ENCODE results near the gene TCL1B.
"Not testable (repeated sequence)": the region's sequence is repeated elsewhere in the genome, so short reads cannot be mapped to it uniquely, and the experiment has no call there.

TCL1B gene

DNA sequence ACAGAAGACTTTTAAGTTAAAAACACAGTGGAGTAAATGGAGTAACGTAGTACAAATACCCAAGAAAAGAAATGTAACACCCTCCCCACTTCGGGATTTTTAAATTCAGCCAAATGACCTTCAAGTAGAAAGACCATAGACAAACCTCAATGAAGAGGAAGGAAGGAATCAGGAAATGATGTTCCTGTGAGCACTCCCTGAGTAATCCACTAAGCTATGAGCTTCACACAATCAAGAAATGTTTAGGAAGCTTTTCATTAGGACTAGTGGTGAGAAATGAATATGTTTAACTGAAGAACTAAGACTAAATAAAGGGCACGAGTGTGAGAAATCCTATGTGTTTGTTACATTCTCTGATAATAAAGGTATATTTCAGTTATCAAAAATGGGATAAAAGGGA, 17.6 kb downstream of the TCL1B start:
- DNase-seq, result no peak

DNA sequence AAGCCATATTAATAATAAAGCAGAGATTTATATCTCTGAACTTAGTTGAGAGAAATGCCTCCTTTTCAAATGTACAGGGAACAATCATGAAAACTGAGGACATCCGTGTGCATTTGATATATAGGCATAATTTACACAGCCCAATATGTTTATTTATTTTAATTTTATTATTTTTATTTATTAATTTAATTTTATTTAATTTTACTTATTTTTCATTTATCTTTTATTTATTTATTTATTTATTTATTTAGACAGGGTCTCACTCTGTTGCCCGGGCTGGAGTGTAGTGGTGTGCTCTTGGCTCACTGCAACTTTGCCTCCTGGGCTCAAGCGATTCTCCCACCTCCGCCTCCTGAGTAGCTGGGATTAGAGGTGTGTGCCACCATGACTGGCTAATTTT, 19.3 kb downstream of the TCL1B start:
- DNase-seq, result no peak

DNA sequence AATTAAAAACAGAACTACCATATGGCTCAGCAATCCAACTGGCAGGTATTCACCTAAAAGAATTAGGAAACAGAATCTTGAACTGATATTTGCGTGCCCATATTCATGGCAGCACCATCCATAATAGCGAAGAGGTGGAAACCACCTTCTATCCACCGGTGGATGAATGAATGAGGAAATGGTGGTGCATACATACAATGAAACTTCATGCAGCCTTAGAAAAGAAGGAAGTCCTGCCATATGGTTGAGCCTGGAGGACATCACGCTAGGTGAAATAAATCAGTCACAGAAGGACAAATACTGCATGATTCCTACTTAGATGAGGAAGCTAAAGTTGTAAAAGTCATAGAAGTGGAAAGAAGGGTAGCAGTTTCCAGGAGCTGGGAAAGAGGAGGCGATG, 21.1 kb downstream of the TCL1B start:
- DNase-seq, result no peak

DNA sequence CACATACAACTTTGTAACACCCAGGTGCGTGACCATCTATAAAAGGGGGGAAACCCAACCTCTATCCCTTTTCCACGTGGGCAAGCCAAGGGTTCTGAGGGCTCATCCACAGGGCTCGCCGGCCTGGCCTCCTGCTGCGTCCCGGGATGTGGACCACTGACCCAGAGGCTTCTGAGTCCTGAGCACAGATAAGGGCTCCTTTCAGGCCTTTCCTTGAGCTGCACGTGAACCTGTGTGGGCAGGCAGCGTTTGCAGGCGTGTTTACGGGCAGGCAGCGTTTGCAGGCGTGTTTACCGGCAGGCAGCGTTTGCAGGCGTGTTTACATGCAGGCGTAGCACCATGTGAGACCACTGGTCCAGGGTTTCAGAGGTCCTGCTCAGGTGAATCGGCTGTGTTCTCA, 23.9 kb downstream of the TCL1B start:
- DNase-seq, result no peak

DNA sequence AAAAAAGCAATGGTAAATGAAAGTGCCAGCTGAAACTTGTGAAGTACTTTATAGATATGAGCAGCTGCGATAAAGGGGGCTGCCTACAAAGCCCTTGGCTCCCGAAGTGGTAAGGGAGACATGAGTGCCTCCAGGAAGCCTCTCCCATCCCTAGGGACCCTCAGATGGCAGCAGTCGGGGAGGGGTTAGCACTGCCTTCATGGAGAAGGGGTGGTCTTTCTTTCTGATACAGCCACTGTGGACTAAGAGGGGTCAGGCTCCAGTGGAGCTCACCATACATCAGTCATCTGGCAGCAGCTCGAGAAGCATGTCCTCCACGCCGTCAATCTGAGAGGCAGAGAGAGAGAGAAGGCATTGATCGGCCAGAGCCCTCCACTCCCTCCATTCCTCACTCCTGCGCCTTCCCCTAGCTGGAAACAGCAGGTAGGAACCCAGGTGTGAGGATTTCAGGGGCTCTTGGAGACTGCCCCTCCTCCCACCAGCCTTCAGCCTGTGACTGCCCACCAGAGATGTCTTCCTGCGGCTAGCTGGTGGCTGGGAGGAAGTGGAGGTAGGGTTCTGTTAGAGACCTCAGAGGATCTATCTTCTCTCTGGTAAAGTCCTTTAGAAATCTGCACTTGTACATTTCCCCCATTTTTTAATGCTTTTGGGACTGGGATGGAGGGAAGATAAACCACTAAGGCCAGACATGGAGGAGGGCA, 25.4 kb downstream of the TCL1B start:
- DNase-seq, result no peak

DNA sequence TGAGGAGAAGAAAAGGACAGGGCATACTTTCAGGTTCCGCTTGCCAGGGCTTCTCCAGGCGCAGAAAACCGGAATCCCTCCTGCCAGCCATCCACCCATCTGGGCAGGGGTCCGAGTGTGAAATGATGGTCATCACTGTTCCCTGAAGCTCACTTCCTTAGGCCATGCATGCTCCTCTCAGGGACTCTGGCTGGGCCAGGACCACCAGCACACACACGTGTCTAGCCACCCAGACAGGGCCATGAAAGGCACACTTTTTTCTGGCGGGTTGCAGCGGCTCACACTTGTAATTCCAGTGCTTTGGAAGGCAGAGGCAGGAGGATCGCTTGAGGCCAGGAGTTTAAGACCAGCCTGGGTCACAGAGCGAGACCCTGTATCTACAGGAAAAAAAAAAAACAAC, 26.2 kb downstream of the TCL1B start:
- DNase-seq, result no peak

DNA sequence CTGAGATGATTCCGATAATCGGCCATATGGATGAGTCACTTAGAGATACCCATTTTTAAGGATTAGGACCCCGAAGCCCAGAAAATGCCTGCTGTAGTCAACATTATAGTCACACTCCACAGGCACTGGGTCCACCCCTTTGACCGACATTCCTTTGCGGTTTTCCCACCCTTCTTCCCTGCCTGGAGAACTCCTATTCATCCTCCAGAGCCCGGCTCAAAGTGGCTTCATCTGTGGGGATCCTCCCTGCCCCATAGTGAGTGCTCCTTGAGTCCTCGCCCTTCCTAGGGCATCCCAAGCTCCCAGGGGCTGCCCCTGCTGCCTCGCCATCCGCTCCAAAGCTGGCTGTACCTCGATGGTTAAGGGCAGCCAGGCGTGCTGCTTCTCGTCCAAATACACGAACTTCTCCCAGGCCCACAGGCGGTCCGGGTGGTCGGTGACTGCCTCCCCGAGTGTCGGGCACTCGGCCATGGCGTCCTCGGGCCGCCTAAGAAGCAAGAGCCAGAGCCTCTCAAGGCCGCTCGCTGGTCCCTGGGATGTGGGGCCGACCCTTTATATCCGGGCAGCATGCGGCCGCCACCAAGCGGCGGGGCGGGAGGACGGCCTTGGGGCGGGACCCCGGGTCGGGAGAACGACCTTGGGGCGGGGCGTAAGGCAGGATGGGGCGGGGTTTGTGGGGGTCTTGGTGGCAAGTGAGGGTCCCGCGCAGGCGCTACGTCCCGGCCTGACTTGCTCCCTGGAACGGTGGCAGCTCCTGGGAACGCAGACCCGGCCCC, 27.6 kb downstream of the TCL1B start, which contains the start of gene TCL1A:
TCL1A (minus strand) TSS at position 530 of the 776 bp plus-strand sequence; CDS start at position 471, 59 bp downstream.
- no peak for DNase-seq

DNA sequence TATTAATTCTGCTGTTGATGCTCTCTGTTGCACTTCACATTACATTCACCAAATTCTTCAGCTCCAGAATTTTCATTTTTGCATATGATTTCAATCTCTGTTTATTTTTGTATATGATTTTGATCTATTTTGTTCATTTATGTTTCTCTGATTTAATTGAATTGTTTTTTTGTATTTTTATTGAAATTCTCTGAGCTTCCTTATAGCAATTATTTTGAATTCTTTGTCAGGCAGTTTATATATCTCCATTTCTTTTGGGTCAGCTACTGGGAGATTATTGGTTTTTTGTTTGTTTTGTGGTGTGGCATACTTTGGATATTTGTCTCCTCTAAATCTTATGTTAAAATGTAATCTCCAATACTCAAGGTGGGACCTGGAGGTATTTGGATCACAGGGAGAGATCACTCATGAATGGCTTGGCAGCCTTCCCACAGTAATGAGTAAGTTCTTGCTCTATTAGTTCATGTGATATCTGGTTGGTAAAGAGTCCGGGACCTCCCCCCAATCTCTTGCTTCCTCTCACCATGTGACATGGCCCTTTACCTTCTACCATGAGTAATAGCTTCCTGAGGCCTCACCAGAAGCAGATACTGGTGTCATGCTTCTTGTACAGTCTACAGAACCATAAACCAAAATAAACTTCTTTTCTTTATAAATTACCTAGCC, 36.4 kb downstream of the TCL1B start:
- DNase-seq, result no peak

DNA sequence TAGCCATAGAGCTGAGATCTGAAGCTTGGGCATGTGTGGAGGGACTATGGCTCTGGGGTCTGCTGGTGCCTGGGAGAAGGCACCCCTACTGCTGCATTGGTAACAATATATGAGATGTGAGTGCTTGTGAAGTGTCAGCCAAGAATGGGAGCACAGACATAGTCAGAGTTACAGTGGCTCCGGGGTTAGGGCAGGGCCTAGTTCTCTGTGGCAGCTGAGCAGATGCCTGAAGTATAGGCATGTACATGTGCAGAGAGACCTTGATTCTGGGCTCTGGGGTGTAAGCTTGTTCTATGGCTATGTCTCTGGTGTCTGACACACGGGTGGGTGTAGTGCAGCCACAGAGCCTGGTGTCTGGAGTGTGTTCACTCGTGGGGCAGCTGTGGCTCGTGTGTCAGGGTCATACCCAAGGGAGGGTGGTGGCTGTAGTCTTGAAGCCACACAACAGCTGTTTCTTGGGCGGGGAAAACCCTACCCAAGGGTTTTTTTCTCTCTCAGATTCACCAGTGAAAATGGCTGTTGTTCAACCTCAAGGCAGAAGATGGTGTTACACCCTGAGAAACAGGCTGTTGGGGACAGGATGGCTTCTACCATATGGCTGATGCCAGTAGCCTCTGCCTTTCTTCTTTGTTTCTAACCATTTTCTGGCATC, 39.6 kb downstream of the TCL1B start:
- DNase-seq, result no peak

DNA sequence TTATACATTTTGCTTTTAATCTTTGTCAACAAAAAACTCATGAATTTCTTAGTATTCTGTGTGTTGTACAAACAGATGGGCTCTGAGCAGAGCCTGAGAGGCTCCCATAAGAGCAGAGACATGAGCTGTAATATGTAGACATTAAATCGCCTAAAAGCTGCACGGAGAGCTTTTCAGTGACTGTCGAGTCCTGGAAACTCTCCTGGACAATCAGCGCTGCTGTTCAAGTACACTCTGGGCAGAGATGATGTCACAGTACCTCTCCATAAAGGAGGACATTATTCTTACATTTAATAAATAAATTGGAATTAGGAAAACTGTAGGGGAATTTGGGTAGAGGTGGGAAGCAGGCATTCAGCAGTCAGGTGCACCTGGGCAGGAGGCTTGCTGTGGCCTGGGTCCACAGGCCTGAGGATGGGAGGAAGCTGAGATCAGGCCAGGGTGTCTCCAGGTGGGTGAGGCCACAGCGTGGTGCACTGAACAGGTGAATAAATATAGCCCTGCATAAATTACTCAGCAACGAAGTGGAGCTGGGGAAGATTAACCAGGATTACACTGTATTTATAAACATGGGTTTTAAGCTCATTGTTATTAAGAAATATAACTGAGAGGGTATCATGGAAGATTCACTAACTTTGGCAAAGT, 41.0 kb downstream of the TCL1B start:
- no peak for DNase-seq

DNA sequence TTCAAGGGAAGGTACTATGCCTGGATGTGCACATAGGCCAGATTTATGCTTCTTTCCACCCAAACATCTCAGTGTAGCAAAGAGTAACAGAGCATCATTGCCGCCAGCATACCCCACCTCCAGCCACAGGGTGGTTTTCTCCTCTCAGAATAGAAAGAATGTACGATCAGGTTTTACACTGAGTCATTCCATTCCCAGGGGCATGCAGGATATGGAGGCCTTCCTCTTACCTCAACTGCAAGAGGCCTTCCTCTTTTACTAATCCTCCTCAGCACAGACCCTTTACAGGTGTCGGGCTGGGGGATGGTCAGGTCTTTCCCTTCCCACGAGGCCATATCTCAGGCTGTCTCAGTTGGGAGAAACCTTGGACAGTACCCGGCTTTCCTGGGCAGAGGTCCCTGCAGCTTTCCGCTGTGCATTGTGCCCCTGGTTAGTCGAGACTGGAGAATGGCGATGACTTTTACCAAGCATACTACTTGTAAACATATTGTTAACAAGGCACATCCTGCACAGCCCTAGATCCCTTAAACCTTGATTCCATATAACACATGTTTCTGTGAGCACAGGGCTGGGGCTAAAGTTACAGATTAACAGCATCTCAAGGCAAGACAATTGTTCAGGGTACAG, 43.3 kb downstream of the TCL1B start:
- not testable (repeated sequence) for DNase-seq

DNA sequence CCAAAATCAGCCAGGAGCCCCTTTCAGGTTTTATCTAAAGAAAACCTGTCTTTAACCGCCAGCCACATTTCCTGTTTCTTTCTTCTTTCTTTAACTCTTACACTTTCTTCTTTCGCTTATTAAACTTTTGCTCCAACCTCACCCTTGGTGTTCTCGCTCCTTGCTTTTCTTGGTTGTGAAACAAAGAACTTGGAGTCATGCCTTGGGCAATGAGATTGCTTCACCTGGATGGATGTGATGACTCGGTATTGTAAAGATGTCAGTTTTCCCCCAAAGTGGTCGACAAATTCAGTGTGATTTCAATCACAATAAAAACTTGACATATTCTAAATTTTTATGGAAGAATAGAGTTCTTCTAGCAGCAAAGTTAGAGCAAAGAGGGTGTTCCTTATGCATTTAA, 43.9 kb downstream of the TCL1B start:
- no peak for DNase-seq

DNA sequence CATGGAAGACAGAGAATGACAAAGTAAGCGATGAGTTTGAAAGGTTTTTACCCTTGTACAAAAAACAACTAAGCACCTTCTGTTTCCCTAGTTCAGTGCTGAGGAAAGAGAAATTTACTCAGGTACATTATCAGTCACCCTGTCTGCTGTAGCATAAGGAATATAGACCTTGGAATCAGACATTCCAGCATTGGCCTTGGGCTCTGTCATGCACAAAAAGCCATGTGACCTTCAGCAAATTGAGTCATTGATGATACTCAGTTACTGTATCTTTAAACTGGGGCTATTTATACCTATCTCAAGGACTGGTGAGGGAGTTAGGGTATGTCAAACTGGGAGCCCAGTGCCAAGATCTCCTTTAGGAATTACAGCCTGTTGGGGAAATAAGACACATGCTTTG, 47.0 kb downstream of the TCL1B start:
- no peak for DNase-seq

DNA sequence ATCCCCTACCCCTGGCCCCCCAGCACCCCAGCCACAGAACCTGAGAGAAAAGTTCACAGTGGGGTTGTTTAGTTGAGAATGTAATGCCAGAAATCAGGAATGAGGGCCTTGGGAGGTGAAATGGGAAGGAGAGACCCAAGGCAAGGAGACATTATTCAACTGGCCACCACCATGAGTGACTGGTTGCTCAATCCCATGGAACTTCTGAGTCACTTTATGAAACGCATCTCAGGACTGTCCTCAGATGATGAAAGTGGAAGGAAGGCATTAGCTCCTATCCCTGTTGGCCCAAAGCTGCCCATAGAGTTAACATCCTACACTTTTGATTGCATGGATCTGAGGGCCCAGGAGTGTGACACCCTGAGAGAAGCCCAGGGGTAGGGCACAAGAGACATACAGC, 53.1 kb downstream of the TCL1B start:
- DNase-seq, result no peak

DNA sequence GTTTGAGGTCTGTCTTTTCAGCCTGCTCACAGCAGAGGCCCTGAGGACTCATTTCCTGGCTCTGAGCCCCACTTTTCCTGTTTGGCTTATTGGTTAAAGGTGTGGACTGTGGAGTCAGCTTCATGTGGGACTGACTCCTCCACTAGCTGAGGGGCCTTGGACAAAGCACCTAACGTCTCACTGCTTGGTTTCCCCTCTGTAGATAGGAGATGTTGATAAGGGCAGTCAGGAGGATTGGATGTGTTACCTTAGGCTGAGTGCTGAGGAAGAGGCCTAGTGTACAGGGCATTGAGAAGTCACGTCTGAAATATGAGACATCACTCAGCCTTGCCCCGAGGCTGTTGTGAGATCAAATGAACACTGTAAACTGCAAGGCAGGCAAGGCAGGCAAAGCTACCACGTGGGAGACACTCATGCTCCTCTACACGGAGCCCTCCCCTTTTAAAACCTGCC, 54.8 kb downstream of the TCL1B start:
- DNase-seq, result no peak

DNA sequence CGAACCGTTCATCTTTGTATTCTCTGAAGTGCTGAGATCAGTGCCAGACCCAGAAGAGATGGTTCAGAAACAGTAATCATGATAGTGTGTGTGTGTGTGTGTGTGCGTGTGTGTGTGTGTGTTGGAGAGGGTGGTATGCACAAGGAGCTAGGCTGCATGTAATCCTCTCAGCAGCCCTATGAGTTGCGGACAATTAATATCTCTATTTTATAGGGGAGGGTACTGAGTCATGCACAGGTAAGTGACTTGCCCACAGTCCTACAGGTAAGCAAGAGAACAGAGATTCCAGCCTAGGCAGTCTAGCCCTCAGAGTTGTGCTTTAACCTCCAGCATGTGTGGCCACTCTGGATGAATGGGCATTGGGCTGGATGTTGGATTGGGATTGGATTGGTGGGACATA, 55.6 kb downstream of the TCL1B start:
- no peak for DNase-seq

All from activated CD8-positive, alpha-beta memory T cell treated with anti-CD3 and anti-CD28 coated beads, Interleukin-2, amount 50 U/mL, for 48 hours (primary cell).